Breast epithelium (tissue), 4 donors: ENCODE results near the gene HVCN1. TPM values are rescaled to one million over a fixed set of nuclear protein-coding genes. Genes with fewer than 3 reads are reported as not detected.
"Not testable (repeated sequence)": the region's sequence is repeated elsewhere in the genome, so short reads cannot be mapped to it uniquely, and the experiment has no call there.

ENCODE experiments used
- DNase-seq, 2 donors: peaks; one replicate each; pipeline ENCODE4 v3.0.0-alpha.2; 2019; ENCODE audit warnings: low spot score in 2 of 2
- H3K27ac ChIP-seq, 2 donors: fragments of 200-600 bp; sonication (generic) in 1 of 2; one replicate each; pipeline ENCODE4 v1.5.1; 2016 to 2019; ENCODE audit warnings: mild to moderate bottlenecking in 1 of 2
- H3K27me3 ChIP-seq, 2 donors: fragments of 200-600 bp; sonication (generic) in 1 of 2; one replicate each; pipeline versions ENCODE4 v1.5.1 to v1.6.0; 2017 to 2019; ENCODE audit warnings: control low read depth in 1 of 2, mild to moderate bottlenecking in 1 of 2
- H3K36me3 ChIP-seq: fragments of 200-600 bp; one replicate; pipeline ENCODE4 v1.5.1; 2019
- H3K4me1 ChIP-seq, 2 donors: fragments of 200-600 bp; sonication (generic); one replicate each; pipeline ENCODE4 v1.5.1; 2016 to 2019; ENCODE audit warnings: control low read depth in 1 of 2
- H3K4me3 ChIP-seq, 3 donors: fragments of 200-600 bp; sonication (generic); 1 replicate in 2 of 3; 2 replicates in 1 of 3; pipeline ENCODE4 v1.5.1; 2016 to 2019; ENCODE audit warnings: mild to moderate bottlenecking in 3 of 3, moderate library complexity in 2 of 3
- H3K9me3 ChIP-seq, 2 donors: fragments of 200-600 bp; sonication (generic) in 1 of 2; one replicate each; pipeline ENCODE4 v1.5.1; 2016 to 2019; ENCODE audit warnings: control low read depth in 1 of 2
- POLR2A ChIP-seq: fragments of 450-650 bp; IDR thresholded peaks from one replicate; pipeline ENCODE4 v1.6.1; 2016; ENCODE audit warnings: antibody characterized with exemption, mild to moderate bottlenecking, moderate library complexity
- POLR2AphosphoS5 ChIP-seq, 3 donors: sonication (generic); formaldehyde crosslinking; IDR thresholded peaks; one replicate each; pipeline ENCODE4 v1.6.1; 2017; ENCODE audit warnings: antibody characterized with exemption in 3 of 3
- intact Hi-C: fragments of 100-400 bp; cut with DNase I; formaldehyde crosslinking; loops from one replicate; pipeline ENCODE4 v1.15.1; 2023; ENCODE audit warnings: low total_unique reads
- total RNA-seq, 3 donors: library from RNA; depleted of rRNA; stranded (reverse); fragments of >200 nt; gene quantifications; one replicate each; pipeline ENCODE4 v1.1.0, GENCODE V29; 2016
- TF ChIP-seq, protein P1 (sequence below), 3 donors: fragments of 450-650 bp; IDR thresholded peaks; one replicate each; pipeline ENCODE4 v1.5.1; 2016 to 2017; ENCODE audit warnings: antibody characterized with exemption in 3 of 3, mild to moderate bottlenecking in 3 of 3, moderate library complexity in 3 of 3

The HVCN1 gene
- total RNA-seq, 3 donors from 2014 or later, result 2.6 to 16.6 (median 7.6) TPM

DNA sequence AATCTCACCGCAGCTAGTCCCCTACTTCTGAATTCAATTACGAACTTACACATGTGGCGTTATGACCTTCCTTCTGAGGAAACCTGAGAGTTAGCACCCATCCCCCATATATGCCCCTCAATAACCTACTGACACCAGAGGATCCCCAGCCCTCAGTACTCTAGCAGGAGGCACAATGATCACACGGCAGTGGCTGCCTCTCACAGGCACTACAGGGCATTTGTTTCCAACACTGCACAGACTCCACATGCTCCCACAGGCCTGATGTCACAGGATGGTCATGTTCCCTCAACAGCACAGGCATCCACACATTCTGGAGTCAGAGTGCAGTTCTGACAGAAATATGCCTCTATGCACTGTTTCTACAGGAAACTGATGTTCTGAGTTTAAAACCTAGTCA lies 36.4 kb upstream of the HVCN1 start:
- TF ChIP-seq POLR2AphosphoS5 (IDR thresholded peaks at IDR 0.05), result no peak
- TF ChIP-seq, protein P1, sequence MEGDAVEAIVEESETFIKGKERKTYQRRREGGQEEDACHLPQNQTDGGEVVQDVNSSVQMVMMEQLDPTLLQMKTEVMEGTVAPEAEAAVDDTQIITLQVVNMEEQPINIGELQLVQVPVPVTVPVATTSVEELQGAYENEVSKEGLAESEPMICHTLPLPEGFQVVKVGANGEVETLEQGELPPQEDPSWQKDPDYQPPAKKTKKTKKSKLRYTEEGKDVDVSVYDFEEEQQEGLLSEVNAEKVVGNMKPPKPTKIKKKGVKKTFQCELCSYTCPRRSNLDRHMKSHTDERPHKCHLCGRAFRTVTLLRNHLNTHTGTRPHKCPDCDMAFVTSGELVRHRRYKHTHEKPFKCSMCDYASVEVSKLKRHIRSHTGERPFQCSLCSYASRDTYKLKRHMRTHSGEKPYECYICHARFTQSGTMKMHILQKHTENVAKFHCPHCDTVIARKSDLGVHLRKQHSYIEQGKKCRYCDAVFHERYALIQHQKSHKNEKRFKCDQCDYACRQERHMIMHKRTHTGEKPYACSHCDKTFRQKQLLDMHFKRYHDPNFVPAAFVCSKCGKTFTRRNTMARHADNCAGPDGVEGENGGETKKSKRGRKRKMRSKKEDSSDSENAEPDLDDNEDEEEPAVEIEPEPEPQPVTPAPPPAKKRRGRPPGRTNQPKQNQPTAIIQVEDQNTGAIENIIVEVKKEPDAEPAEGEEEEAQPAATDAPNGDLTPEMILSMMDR (IDR thresholded peaks at IDR 0.05), result no peak
- TF ChIP-seq POLR2A, result no peak
- Histone ChIP-seq H3K4me3 (no peak overlapping the region), H3K27me3 (no peaks in the 10 kb centered on the region), H3K27ac (no peak overlapping the region), H3K36me3 (peaks cover 4% of the 10 kb centered on the region), H3K4me1 (no peaks in the 10 kb centered on the region), H3K9me3 (no peaks in the 10 kb centered on the region)
- DNase-seq, result no peak
- intact Hi-C loops, result no loop called here

DNA sequence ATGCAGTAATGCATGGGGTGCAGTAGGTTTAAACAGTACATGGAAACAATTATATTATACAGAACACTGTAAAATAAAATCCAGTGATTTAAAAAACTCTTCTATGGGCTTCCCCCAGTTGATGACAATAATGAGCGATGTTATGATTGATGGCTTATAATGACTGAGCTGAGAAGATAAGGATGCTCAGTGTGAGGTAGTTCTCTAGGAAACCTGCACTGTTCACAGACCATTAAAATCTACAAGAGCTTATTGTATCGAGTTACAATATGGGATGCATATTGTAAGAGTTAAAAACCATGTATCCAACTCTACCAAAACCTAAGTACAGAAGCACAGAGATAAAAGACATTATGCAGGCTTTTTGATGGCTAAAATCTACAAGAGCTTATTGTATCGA lies 34.0 kb upstream of the HVCN1 start:
- intact Hi-C loops, H3K27me3 ChIP-seq, H3K4me3 ChIP-seq, H3K4me1 ChIP-seq, H3K36me3 ChIP-seq, DNase-seq, H3K27ac ChIP-seq, H3K9me3 ChIP-seq: not testable (repeated sequence)

DNA sequence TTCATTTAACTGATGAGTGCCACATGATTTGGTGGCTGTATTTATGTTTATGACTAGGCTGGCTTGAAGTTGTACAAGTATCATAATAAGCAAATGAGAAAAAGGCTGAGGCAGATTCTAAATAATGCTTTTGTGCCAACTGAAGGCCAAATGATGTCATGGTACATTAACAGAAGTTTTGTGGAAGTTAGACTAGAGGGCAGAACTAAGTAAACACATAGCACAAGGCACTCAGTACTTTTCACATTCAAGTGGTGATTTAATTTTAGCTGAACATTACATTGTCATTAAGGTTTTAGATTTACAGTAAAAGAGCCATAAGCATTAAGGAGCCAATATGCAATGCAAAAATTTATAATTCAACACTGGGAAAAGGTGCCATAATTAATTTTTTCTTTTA lies 32.7 kb upstream of the HVCN1 start:
- intact Hi-C loops, result no loop called here
- no peaks in the 10 kb centered on the region for H3K9me3 ChIP-seq
- peaks cover 4% of the 10 kb centered on the region for H3K36me3 ChIP-seq
- H3K4me1 ChIP-seq, result no peaks in the 10 kb centered on the region
- no peak for DNase-seq
- TF ChIP-seq POLR2AphosphoS5 (IDR thresholded peaks at IDR 0.05) (no peak), POLR2A (no peak)
- TF ChIP-seq, protein P1 (IDR thresholded peaks at IDR 0.05), result no peak
- no peak overlapping the region for H3K27ac ChIP-seq
- no peak overlapping the region for H3K4me3 ChIP-seq
- H3K27me3 ChIP-seq, result no peaks in the 10 kb centered on the region

DNA sequence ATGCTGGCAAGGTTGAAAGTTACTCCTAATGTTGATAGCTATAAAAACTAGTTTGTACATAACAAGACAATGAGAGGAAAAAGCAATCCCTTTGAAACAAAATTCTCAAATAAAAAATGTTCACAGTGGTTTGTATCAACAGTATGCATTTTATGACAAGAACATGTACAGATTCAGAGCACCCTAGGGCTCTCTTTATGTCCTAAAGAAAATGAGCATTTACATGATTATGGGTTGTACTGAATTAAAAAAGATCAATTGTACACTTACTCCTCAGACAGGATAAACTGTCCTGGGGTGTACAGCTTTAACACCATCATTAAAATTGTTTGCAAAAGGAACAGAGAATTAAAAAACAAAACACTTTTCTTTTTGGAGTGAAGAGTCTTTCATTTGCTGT lies 31.6 kb upstream of the HVCN1 start:
- Histone ChIP-seq H3K27me3 (no peaks in the 10 kb centered on the region), H3K9me3 (no peaks in the 10 kb centered on the region), H3K4me1 (no peaks in the 10 kb centered on the region), H3K27ac (no peak overlapping the region), H3K36me3 (peaks cover 4% of the 10 kb centered on the region), H3K4me3 (no peak overlapping the region)
- intact Hi-C loops, result no loop called here
- DNase-seq, result no peak
- TF ChIP-seq POLR2A, result no peak
- no peak for TF ChIP-seq POLR2AphosphoS5 (IDR thresholded peaks at IDR 0.05)
- TF ChIP-seq, protein P1 (IDR thresholded peaks at IDR 0.05), result no peak

DNA sequence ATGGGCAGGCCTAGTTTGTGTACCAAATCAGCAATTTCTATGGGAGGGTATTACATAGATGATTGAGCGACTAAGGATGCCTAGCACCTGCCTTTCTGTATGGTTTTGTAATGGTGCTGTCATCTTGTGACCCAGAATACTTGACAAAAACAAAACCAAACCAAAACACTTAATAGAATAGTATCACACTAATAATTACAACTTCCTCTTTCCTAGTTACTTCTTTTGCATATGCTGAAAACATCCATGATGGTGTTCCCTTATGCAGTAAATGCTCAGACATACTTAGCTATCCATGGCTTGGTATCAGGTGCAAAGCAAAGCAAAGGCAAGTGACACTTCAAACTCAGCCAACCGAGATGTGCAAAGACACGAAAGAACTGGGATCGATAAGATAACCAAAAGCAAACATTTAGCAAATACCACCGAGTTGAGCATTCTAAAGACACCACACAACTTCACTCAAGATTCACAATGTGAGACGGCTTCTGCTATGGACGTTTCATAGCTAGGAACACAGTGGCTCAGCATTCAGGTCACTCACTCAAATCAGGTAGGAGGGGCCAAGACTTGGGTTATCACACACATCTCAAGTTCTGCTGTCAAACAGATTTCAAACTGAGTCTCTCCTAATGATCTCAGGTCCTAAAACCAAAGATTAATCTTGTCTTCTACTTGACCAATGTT lies 29.4 kb upstream of the HVCN1 start:
- no peak for DNase-seq
- Histone ChIP-seq H3K4me3 (no peak overlapping the region), H3K9me3 (no peaks in the 10 kb centered on the region), H3K4me1 (no peaks in the 10 kb centered on the region), H3K36me3 (peaks cover 4% of the 10 kb centered on the region), H3K27ac (no peak overlapping the region), H3K27me3 (no peaks in the 10 kb centered on the region)
- TF ChIP-seq, protein P1 (IDR thresholded peaks at IDR 0.05), result no peak
- no peak for TF ChIP-seq POLR2A
- no peak for TF ChIP-seq POLR2AphosphoS5 (IDR thresholded peaks at IDR 0.05)
- intact Hi-C loops, result no loop called here

DNA sequence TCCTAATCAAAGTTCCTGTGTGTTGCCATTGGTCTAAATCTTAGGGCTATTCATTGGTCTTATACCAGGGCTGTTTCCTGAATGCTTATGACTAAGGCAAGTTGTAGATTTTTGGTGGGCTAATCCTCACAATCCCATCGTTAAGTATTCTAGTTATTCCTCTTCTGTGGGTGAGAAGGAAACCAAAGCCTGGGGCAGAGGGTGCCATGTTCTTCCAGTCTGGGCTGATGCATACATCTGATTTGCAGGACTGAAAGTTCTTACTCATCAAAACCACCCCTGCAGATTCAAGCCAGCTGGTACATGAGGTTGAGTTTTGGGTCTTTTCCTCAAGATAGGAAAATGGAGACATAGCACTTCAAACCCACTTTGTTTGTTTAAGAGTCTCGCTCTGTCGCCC lies 28.1 kb upstream of the HVCN1 start:
- intact Hi-C loops, result no loop called here
- Histone ChIP-seq H3K36me3 (peaks cover 4% of the 10 kb centered on the region), H3K27me3 (no peaks in the 10 kb centered on the region), H3K9me3 (no peaks in the 10 kb centered on the region), H3K27ac (no peak overlapping the region), H3K4me1 (no peaks in the 10 kb centered on the region), H3K4me3 (no peak overlapping the region)
- DNase-seq, result no peak
- TF ChIP-seq POLR2A, result no peak
- no peak for TF ChIP-seq POLR2AphosphoS5 (IDR thresholded peaks at IDR 0.05)
- TF ChIP-seq, protein P1 (IDR thresholded peaks at IDR 0.05), result no peak
